H1 (cell line): ENCODE data around the gene PCYT2. TPM values are rescaled to one million over a fixed set of nuclear protein-coding genes. Genes with fewer than 3 reads are reported as not detected.

Experiments used
- SIX5 ChIP-seq: IDR thresholded peaks from 2 replicates; pipeline ENCODE4 v1.6.1; 2011; ENCODE audit warnings: mild to moderate bottlenecking, low read depth, low read length
- polyA plus RNA-seq, 7 experiments: library from polyadenylated mRNA; depleted of rRNA in 3 of 7; stranded (reverse) in 5 of 7; unstranded in 2 of 7; fragments of >200 nt in 5 of 7; fragments of 200-250 nt in 2 of 7; gene quantifications; 1 replicate in 5 of 7; 2 replicates in 1 of 7; 4 replicates in 1 of 7; pipeline versions ENCODE4 v1.2.1 to v1.2.3, GENCODE V29; 2011 to 2013; ENCODE audit warnings: missing spikeins in 2 of 7, mixed read lengths in 2 of 7
- total RNA-seq: library from RNA; stranded (reverse); fragmentation: NEBNext Ultra II Directional; extraction: Animal tissue kit (Norgen Biotek cat#: 25700); gene quantifications from 2 replicates; pipeline ENCODE4 v1.2.1, GENCODE V29; 2021

PCYT2 gene
- total and polyA plus RNA-seq, 2 of the 8 experiments (the other 6 are each of a cell fraction or from before 2014, with no cell fraction given), result 29.9 to 31.3 TPM

DNA sequence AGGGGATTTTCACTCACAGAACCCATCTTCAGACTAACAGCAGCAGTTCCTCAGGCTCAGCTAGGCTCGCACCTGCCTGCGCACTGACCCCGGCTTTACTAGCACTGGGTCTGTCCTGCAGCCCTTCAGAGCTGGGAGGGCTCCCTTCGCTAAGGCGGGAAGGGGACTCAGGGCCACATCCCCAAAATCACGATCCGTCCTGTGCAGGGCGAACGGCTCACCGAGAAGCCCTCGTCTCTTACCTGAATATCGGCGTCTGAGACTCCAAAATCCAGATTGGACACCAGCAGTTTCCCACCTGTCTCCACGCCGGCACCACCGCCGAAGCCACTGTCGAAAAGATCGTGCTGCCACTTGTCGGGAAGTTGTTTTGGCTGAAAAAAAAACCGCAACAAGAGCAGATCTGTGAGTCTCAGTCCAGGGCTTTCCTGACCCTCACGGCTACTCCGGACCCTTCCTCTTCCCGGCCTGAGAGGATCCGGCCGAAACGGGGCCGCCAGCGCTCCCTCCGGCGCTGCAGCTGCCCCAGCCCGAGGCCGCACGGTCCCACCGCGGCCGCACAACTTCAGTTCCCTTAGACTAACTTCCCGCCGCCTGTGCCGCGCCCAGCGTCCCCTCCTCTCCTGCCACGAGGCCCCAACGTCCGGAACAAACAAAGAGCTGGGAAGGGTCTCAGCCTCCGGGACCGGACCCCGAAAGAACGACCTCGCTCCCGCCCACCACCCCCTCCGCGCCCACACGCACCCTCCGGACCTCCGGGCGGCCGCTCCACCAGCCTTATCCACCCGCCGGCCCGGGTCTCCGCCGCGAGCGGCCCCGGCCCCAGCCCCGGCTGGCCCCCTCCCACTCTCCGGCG is 20.5 kb downstream of the PCYT2 start (continued):
- TF ChIP-seq SIX5, result no peak
- TF ChIP-seq, all 59 proteins: peak for 4
